ENCODE measurements around the gene MRPS27.

- TF ChIP-seq E2F6 (IDR thresholded peaks at IDR 0.05; ENCODE audit: borderline replicate concordance, low read depth): no peak
- no peak for TF ChIP-seq CTCF (IDR thresholded peaks at IDR 0.05)
- no peak for TF ChIP-seq SMC3 (IDR thresholded peaks at IDR 0.05)
- no peak for TF ChIP-seq POLR2A (IDR thresholded peaks at IDR 0.05; ENCODE audit: low read length)
- TF ChIP-seq POLR2AphosphoS2 (conservative IDR thresholded peaks at IDR 0.05; ENCODE audit: low read length): no peak
- TF ChIP-seq EP300 (IDR thresholded peaks at IDR 0.05): no peak
- TF ChIP-seq RCOR1 (IDR thresholded peaks at IDR 0.05; ENCODE audit: low read depth, low read length): no peak
- no peak for TF ChIP-seq HES2 (IDR thresholded peaks at IDR 0.05)
Observed at GRCh38 chr5:72358925-72359324, 38.9 kb upstream of the MRPS27 start.
